PFSK-1 (cell line): ENCODE results near the gene FAM50B.

Experiments
- FOXP2 ChIP-seq: optimal IDR thresholded peaks from 2 replicates; pipeline ENCODE3; 2011; ENCODE audit warnings: borderline replicate concordance, control low read depth, inconsistent platforms; ENCODE audit not compliant: insufficient read depth; ENCODE audit errors: extremely low read length, extremely low read depth
- TF ChIP-seq, protein P1 (sequence below), 2 experiments: IDR thresholded peaks; 2 replicates each; pipeline versions ENCODE4 v1.6.1 to v1.8.0; 2011 to 2012; ENCODE audit warnings: low read depth in 2 of 2, low read length in 2 of 2, control low read depth in 1 of 2, inconsistent platforms in 1 of 2, mild to moderate bottlenecking in 1 of 2, moderate library complexity in 1 of 2; ENCODE audit not compliant: insufficient read depth in 1 of 2

DNA sequence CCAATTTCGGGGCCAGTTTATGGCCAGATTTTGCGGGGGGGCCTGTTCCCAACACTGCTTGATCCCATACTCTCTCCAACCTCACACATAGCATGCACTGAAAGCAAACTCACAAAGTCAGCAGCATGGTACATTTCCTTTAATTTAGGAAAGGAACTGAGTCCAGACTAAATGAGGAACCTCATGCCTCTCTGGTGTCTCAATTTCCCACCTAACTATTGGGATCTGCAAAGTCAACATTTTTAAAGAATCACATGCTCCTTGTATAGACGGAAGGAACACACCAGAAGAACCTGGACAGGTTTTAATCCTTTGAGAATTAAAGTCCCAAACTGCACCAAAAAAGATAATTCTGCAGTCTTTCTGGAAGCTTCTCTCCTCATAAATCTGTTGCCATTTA is 33.3 kb downstream of the FAM50B start:
- TF ChIP-seq FOXP2, result no peak
- TF ChIP-seq, protein P1, sequence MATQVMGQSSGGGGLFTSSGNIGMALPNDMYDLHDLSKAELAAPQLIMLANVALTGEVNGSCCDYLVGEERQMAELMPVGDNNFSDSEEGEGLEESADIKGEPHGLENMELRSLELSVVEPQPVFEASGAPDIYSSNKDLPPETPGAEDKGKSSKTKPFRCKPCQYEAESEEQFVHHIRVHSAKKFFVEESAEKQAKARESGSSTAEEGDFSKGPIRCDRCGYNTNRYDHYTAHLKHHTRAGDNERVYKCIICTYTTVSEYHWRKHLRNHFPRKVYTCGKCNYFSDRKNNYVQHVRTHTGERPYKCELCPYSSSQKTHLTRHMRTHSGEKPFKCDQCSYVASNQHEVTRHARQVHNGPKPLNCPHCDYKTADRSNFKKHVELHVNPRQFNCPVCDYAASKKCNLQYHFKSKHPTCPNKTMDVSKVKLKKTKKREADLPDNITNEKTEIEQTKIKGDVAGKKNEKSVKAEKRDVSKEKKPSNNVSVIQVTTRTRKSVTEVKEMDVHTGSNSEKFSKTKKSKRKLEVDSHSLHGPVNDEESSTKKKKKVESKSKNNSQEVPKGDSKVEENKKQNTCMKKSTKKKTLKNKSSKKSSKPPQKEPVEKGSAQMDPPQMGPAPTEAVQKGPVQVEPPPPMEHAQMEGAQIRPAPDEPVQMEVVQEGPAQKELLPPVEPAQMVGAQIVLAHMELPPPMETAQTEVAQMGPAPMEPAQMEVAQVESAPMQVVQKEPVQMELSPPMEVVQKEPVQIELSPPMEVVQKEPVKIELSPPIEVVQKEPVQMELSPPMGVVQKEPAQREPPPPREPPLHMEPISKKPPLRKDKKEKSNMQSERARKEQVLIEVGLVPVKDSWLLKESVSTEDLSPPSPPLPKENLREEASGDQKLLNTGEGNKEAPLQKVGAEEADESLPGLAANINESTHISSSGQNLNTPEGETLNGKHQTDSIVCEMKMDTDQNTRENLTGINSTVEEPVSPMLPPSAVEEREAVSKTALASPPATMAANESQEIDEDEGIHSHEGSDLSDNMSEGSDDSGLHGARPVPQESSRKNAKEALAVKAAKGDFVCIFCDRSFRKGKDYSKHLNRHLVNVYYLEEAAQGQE (IDR thresholded peaks at IDR 0.05; ENCODE audit: insufficient read depth in 1 of 2, low read depth in 2 of 2, low read length in 2 of 2), result no peak
